Natural killer cell (primary cell): ENCODE data around the gene CCNL2. TPM values are rescaled to one million over a fixed set of nuclear protein-coding genes. Genes with fewer than 3 reads are reported as not detected.
A peak's percentile ranks its signal among the peaks of the same experiment; 100 is the strongest.

Source experiments
- ATAC-seq, 3 donors: fragments of 150-1000 bp in 2 of 3; fragments of 200-7000 bp in 1 of 3; cut with Tn5 transposase; 1 replicate in 1 of 3; 2 replicates in 2 of 3; pipeline ENCODE4 v1.10.0; 2021; ENCODE audit warnings: mild to moderate bottlenecking in 2 of 3, moderate library complexity in 2 of 3
- DNase-seq, 2 donors: peaks; one replicate each; pipeline versions ENCODE4 v3.0.0 to v3.0.0-alpha.2; 2013 to 2021; ENCODE audit warnings: mixed read lengths in 1 of 2
- H3K27ac ChIP-seq: one replicate; pipeline ENCODE4 v1.5.1; 2013; ENCODE audit warnings: mild to moderate bottlenecking, low read length
- H3K27me3 ChIP-seq: one replicate; pipeline ENCODE4 v1.6.1; 2013; ENCODE audit warnings: low read length; ENCODE audit not compliant: control insufficient read depth, insufficient read depth
- H3K36me3 ChIP-seq: one replicate; pipeline ENCODE4 v1.6.1; 2013; ENCODE audit warnings: low read length; ENCODE audit not compliant: control insufficient read depth, insufficient read depth
- H3K4me1 ChIP-seq: one replicate; pipeline ENCODE4 v1.6.1; 2013; ENCODE audit warnings: low read length; ENCODE audit not compliant: control insufficient read depth, insufficient read depth
- H3K4me3 ChIP-seq: one replicate; pipeline ENCODE4 v1.5.1; 2013; ENCODE audit warnings: low read length
- H3K9me3 ChIP-seq: one replicate; pipeline ENCODE4 v1.6.1; 2013; ENCODE audit warnings: low read length; ENCODE audit not compliant: control insufficient read depth, insufficient read depth
- H3K27ac Mint-ChIP-seq, 2 donors: one replicate each; pipeline ENCODE4 v1.8.0; 2022; ENCODE audit warnings: mild to moderate bottlenecking in 2 of 2, mixed read lengths in 2 of 2, moderate library complexity in 1 of 2
- H3K27me3 Mint-ChIP-seq, 2 donors: one replicate each; pipeline ENCODE4 v1.8.0; 2022; ENCODE audit warnings: low read depth in 2 of 2, mixed read lengths in 2 of 2
- H3K36me3 Mint-ChIP-seq: one replicate; pipeline ENCODE4 v1.8.0; 2022; ENCODE audit warnings: mixed read lengths
- H3K4me1 Mint-ChIP-seq, 2 donors: one replicate each; pipeline ENCODE4 v1.8.0; 2022; ENCODE audit warnings: mixed read lengths in 2 of 2
- H3K4me3 Mint-ChIP-seq: one replicate; pipeline ENCODE4 v1.8.0; 2022; ENCODE audit warnings: mild to moderate bottlenecking, moderate library complexity, mixed read lengths
- H3K9me3 Mint-ChIP-seq, 2 donors: one replicate each; pipeline ENCODE4 v1.8.0; 2022; ENCODE audit warnings: mixed read lengths in 2 of 2
- CTCF ChIP-seq: fragments of 200-600 bp; IDR thresholded peaks from one replicate; pipeline ENCODE4 v1.8.0; 2022; ENCODE audit warnings: antibody characterized with exemption
- WGBS: methylation state at CpG from one replicate; pipeline ENCODE4 v1.1.7; 2013; ENCODE audit warnings: missing lambda C conversion rate; ENCODE audit not compliant: insufficient coverage; 5-methylcytosine and 5-hydroxymethylcytosine counted together
- intact Hi-C: fragments of 100-400 bp; cut with micrococcal nuclease; formaldehyde crosslinking; loops from one replicate; pipeline ENCODE4 v1.14.2; 2022
- total RNA-seq, 4 donors: library from RNA; stranded (reverse); fragments of 120-200 nt in 1 of 4; gene quantifications; one replicate each; pipeline versions ENCODE4 v1.2.3 to v1.2.4, GENCODE V29; 2013 to 2022

CCNL2 gene
- total RNA-seq, 3 donors from 2014 or later (not counting 1 experiment from before 2014, with no cell fraction given): 253 to 281 (median 274) TPM

- DNase-seq: peak; percentile 51 to 74
- intact Hi-C loops: no loop called here
- WGBS: 46% methylated on average over 29 of the region's 29 CpGs
Measured at GRCh38 chr1:1441002-1441888, 42.1 kb upstream of the CCNL2 start.

GRCh38 chr1:1440262-1441001 lies 41.3 kb upstream of the CCNL2 start:
- no peak for DNase-seq
- Histone ChIP-seq H3K27ac (no peak overlapping the region), H3K4me1 (peaks cover 14% of the 10 kb centered on the region), H3K27me3 (peaks cover 24% of the 10 kb centered on the region), H3K4me3 (no peak overlapping the region), H3K36me3 (no peaks in the 10 kb centered on the region), H3K9me3 (no peaks in the 10 kb centered on the region)
- peaks cover 4 to 6% of the 10 kb centered on the region in 2 donors for H3K4me1 Mint-ChIP-seq
- intact Hi-C loops: no loop called here
- no peaks in the 10 kb centered on the region for H3K9me3 Mint-ChIP-seq
- no peaks in the 10 kb centered on the region for H3K36me3 Mint-ChIP-seq
- H3K27me3 Mint-ChIP-seq: peaks cover 0 to 6% of the 10 kb centered on the region in 2 donors
- ATAC-seq: no peak
- 78% methylated on average over 26 of the region's 26 CpGs for WGBS
- TF ChIP-seq CTCF: no peak
- no peak overlapping the region for H3K4me3 Mint-ChIP-seq
- H3K27ac Mint-ChIP-seq: no peak overlapping the region

More at GRCh38 chr1:1441002-1441888, 42.1 kb upstream of the CCNL2 start:
- TF ChIP-seq CTCF: peak; percentile 66
- Mint-ChIP-seq H3K4me3 (no peak overlapping the region), H3K27me3 (peaks cover 0 to 5% of the 10 kb centered on the region in 2 donors), H3K4me1 (peaks cover 4 to 6% of the 10 kb centered on the region in 2 donors), H3K36me3 (no peaks in the 10 kb centered on the region), H3K9me3 (no peaks in the 10 kb centered on the region), H3K27ac (no peak overlapping the region)
- peaks cover 10% of the 10 kb centered on the region for H3K4me1 ChIP-seq
- H3K27me3 ChIP-seq: peaks cover 20% of the 10 kb centered on the region
- H3K9me3 ChIP-seq: no peaks in the 10 kb centered on the region
- no peaks in the 10 kb centered on the region for H3K36me3 ChIP-seq
- H3K27ac ChIP-seq: no peak overlapping the region
- ATAC-seq: peak; percentile 73 to 98 (median 93)
- H3K4me3 ChIP-seq: no peak overlapping the region

DNA sequence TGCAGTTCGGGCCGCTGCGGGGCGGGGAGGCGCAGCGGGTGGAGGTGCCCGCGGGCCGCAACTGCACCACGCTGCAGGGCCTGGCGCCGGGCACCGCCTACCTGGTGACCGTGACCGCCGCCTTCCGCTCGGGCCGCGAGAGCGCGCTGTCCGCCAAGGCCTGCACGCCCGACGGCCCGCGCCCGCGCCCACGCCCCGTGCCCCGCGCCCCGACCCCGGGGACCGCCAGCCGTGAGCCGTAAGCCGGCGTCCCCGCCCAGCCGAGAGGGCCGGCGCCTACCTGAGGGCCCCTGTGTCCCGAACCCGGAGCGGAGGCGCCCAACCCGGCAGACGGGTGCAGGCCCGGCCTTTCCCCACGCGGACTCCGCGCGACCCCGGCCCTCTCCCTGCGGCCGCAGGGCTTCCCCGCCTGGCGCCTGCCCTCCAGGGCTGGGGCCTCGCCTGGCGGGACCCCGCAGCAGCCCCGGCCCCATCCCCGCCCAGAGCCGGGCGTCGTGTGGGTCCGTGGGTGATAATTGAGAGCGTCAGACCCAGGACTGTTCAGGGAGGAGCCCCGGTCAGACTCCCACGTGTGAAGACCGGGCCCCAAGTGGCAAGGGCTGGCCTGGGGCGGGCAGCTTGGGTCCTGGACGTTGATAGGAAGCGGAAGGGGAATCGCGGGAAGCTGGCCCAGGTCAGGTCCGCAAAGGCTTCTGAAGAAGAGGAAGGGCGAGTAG lies 40.6 kb upstream of the CCNL2 start:
- no peak for ATAC-seq
- Histone ChIP-seq H3K36me3 (no peaks in the 10 kb centered on the region), H3K4me1 (peaks cover 19% of the 10 kb centered on the region), H3K9me3 (no peaks in the 10 kb centered on the region), H3K4me3 (no peak overlapping the region), H3K27me3 (peaks cover 30% of the 10 kb centered on the region), H3K27ac (no peak overlapping the region)
- Mint-ChIP-seq H3K4me1 (peaks cover 4 to 10% of the 10 kb centered on the region in 2 donors), H3K27ac (no peak overlapping the region), H3K36me3 (no peaks in the 10 kb centered on the region), H3K27me3 (peaks cover 0 to 11% of the 10 kb centered on the region in 2 donors), H3K4me3 (no peak overlapping the region), H3K9me3 (no peaks in the 10 kb centered on the region)
- 86% methylated on average over 82 of the region's 82 CpGs for WGBS
- no peak for TF ChIP-seq CTCF
- intact Hi-C loops: no loop called here
- no peak for DNase-seq
